Osteoblast (primary cell): ENCODE measurements around the gene CREBZF. TPM values are rescaled to one million over a fixed set of nuclear protein-coding genes. Genes with fewer than 3 reads are reported as not detected.
"Not testable (repeated sequence)": the region's sequence is repeated elsewhere in the genome, so short reads cannot be mapped to it uniquely, and the experiment has no call there.

Source experiments
- DNase-seq: peaks from one replicate; pipeline ENCODE4 v3.0.0; 2011; ENCODE audit warnings: low spot score, mixed read lengths; ENCODE audit not compliant: insufficient read length; ENCODE audit errors: missing footprints
- H2AFZ ChIP-seq: 2 replicates; pipeline ENCODE4 v1.6.0; 2011; ENCODE audit warnings: mild to moderate bottlenecking, low read length
- H3K27ac ChIP-seq: 2 replicates; pipeline ENCODE4 v1.5.1; 2011; ENCODE audit warnings: mild to moderate bottlenecking, low read depth, low read length, moderate library complexity
- H3K27me3 ChIP-seq: 2 replicates; pipeline ENCODE4 v1.6.0; 2012; ENCODE audit warnings: mild to moderate bottlenecking, control low read depth, inconsistent platforms, low read length, moderate library complexity; ENCODE audit not compliant: insufficient read depth
- H3K36me3 ChIP-seq: 2 replicates; pipeline ENCODE4 v1.5.1; 2011; ENCODE audit warnings: mild to moderate bottlenecking, low read length, control low read depth, moderate library complexity; ENCODE audit not compliant: insufficient read depth
- H3K4me1 ChIP-seq: 2 replicates; pipeline ENCODE4 v1.5.1; 2011; ENCODE audit warnings: mild to moderate bottlenecking, low read length, control low read depth, moderate library complexity; ENCODE audit not compliant: insufficient read depth
- H3K4me2 ChIP-seq: 2 replicates; pipeline ENCODE4 v1.6.0; 2011; ENCODE audit warnings: mild to moderate bottlenecking, low read length; ENCODE audit not compliant: insufficient read depth
- H3K4me3 ChIP-seq: fragments of 200-600 bp; sonication (generic); 3 replicates; pipeline ENCODE4 v1.5.1; 2012; ENCODE audit warnings: mild to moderate bottlenecking, low read length, inconsistent platforms; ENCODE audit not compliant: insufficient read depth
- H3K79me2 ChIP-seq: 2 replicates; pipeline ENCODE4 v1.6.0; 2012; ENCODE audit warnings: mild to moderate bottlenecking, low read length, control low read depth, inconsistent platforms; ENCODE audit not compliant: insufficient read depth
- H3K9me3 ChIP-seq: 2 replicates; pipeline ENCODE4 v1.5.1; 2011; ENCODE audit warnings: low read depth, low read length, control low read depth
- H4K20me1 ChIP-seq: 2 replicates; pipeline ENCODE4 v1.6.0; 2012; ENCODE audit warnings: mild to moderate bottlenecking, low read length, control low read depth; ENCODE audit not compliant: insufficient read depth
- total RNA-seq: library from RNA; depleted of rRNA; stranded (reverse); fragments of >200 nt; gene quantifications from 2 replicates; pipeline ENCODE4 v1.2.3, GENCODE V29; 2012
- TF ChIP-seq, protein P1 (sequence below): IDR thresholded peaks from 2 replicates; pipeline ENCODE4 v1.5.1; 2011; ENCODE audit warnings: mild to moderate bottlenecking, low read depth, low read length, moderate library complexity; ENCODE audit errors: extremely low read depth

The CREBZF gene
- total RNA-seq, 1 donor, result 49.2 TPM

GRCh38 chr11:85680897-85681296, 16.0 kb upstream of the CREBZF start:
- H3K4me1 ChIP-seq, result peaks cover 17% of the 10 kb centered on the region
- H4K20me1 ChIP-seq, result no peaks in the 10 kb centered on the region
- no peak overlapping the region for H3K4me3 ChIP-seq
- no peaks in the 10 kb centered on the region for H3K36me3 ChIP-seq
- TF ChIP-seq, protein P1, sequence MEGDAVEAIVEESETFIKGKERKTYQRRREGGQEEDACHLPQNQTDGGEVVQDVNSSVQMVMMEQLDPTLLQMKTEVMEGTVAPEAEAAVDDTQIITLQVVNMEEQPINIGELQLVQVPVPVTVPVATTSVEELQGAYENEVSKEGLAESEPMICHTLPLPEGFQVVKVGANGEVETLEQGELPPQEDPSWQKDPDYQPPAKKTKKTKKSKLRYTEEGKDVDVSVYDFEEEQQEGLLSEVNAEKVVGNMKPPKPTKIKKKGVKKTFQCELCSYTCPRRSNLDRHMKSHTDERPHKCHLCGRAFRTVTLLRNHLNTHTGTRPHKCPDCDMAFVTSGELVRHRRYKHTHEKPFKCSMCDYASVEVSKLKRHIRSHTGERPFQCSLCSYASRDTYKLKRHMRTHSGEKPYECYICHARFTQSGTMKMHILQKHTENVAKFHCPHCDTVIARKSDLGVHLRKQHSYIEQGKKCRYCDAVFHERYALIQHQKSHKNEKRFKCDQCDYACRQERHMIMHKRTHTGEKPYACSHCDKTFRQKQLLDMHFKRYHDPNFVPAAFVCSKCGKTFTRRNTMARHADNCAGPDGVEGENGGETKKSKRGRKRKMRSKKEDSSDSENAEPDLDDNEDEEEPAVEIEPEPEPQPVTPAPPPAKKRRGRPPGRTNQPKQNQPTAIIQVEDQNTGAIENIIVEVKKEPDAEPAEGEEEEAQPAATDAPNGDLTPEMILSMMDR, result no peak
- H2AFZ ChIP-seq, result no peak overlapping the region
- H3K9me3 ChIP-seq, result no peaks in the 10 kb centered on the region
- H3K27ac ChIP-seq, result no peak overlapping the region
- H3K27me3 ChIP-seq, result no peaks in the 10 kb centered on the region
- H3K79me2 ChIP-seq, result no peaks in the 10 kb centered on the region
- no peak for DNase-seq
- no peak overlapping the region for H3K4me2 ChIP-seq

DNA sequence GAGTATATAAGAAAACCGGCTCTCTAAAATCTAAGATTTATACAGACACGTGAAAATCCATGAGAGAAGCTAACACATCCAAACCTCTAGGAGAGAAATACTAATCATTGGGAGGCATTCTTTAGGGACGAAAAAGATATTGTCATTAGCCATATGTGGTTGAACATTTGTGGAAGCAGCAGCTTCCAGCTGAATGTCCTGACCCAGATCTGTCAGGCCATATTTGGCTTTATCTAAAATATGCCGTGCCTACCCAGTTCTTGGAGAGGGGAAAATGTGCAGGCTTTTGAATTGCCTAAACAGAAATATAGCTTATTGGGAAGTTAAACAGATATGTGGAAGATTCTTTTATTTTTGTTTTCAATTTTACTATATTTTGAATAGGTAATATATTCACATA, 14.6 kb upstream of the CREBZF start:
- DNase-seq, result no peak
- no peaks in the 10 kb centered on the region for H3K36me3 ChIP-seq
- TF ChIP-seq, protein P1, result no peak

GRCh38 chr11:85673393-85673792, 8.5 kb upstream of the CREBZF start:
- no peaks in the 10 kb centered on the region for H3K79me2 ChIP-seq
- H4K20me1 ChIP-seq, result no peaks in the 10 kb centered on the region
- no peak for DNase-seq
- H3K27me3 ChIP-seq, result no peaks in the 10 kb centered on the region
- H3K27ac ChIP-seq, result no peak overlapping the region
- TF ChIP-seq, protein P1, result no peak
- no peaks in the 10 kb centered on the region for H3K4me1 ChIP-seq
- H2AFZ ChIP-seq, result no peak overlapping the region
- H3K4me3 ChIP-seq, result no peak overlapping the region
- no peaks in the 10 kb centered on the region for H3K36me3 ChIP-seq
- no peaks in the 10 kb centered on the region for H3K9me3 ChIP-seq
- H3K4me2 ChIP-seq, result no peak overlapping the region

More for the DNA sequence above, 14.6 kb upstream of the CREBZF start:
- Histone ChIP-seq H2AFZ (no peak overlapping the region), H3K9me3 (no peaks in the 10 kb centered on the region), H3K4me3 (no peak overlapping the region), H3K27me3 (no peaks in the 10 kb centered on the region), H4K20me1 (no peaks in the 10 kb centered on the region), H3K4me1 (peaks cover 5% of the 10 kb centered on the region), H3K27ac (no peak overlapping the region), H3K79me2 (no peaks in the 10 kb centered on the region), H3K4me2 (no peak overlapping the region)

DNA sequence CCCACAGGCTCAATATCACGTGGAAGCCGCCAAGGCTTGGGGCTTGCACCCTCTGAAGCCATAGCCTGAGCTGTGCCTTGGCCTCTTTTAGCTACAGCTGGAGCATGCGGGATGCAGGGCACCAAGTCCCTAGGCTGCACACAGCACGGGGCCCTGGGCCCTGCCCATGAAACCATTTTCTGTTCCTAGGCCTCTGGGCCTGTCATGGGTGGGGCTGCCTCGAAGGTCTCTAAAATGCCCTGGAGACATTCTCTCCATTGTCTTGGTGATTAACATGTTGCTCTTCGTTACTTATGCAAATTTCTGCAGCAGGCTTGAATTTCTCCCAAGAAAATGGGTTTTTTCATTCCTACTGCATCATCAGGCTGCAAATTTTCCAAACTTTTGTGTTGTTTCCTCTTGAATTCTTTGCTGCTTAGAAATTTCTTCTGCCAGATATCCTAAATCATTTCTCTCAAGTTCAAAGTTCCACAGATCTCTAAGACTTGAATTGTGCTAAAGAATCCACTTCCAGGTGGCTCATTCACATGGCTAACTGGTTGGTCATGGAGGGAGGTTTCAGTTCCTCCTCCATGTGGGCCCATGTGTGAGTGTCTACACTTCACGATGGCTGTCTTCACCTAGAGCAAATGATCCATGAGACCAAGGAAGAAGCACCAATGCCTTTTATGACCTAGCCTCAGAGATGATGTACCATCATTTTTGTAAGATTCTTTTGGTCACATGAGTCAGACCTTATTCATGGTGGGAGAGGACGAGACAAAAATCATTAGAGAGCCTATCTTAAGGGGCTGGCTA, 7.4 kb upstream of the CREBZF start:
- H3K9me3 ChIP-seq, result no peaks in the 10 kb centered on the region
- DNase-seq, result no peak
- no peaks in the 10 kb centered on the region for H3K4me1 ChIP-seq
- TF ChIP-seq, protein P1, result no peak
- H3K4me3 ChIP-seq, result no peak overlapping the region
- H2AFZ ChIP-seq, result no peak overlapping the region
- H3K79me2 ChIP-seq, result no peaks in the 10 kb centered on the region
- H3K4me2 ChIP-seq, result no peak overlapping the region
- H3K36me3 ChIP-seq, result no peaks in the 10 kb centered on the region
- H3K27me3 ChIP-seq, result no peaks in the 10 kb centered on the region
- no peaks in the 10 kb centered on the region for H4K20me1 ChIP-seq
- H3K27ac ChIP-seq, result no peak overlapping the region

GRCh38 chr11:85670949-85671663, 6.2 kb upstream of the CREBZF start:
- not testable (repeated sequence) for H3K4me3 ChIP-seq, H3K27me3 ChIP-seq, DNase-seq, H3K36me3 ChIP-seq, H3K27ac ChIP-seq, H3K79me2 ChIP-seq, H3K4me1 ChIP-seq, H2AFZ ChIP-seq, H3K9me3 ChIP-seq, H3K4me2 ChIP-seq, H4K20me1 ChIP-seq
